CD14-positive monocyte (primary cell): ENCODE measurements around the gene FAM47E. TPM values are rescaled to one million over a fixed set of nuclear protein-coding genes. Genes with fewer than 3 reads are reported as not detected.
A peak's percentile ranks its signal among the peaks of the same experiment; 100 is the strongest.

ENCODE experiments used
- DNase-seq, 3 donors: peaks; one replicate each; pipeline ENCODE4 v3.0.0-alpha.2; 2011 to 2022
- H2AFZ ChIP-seq: 2 replicates; pipeline ENCODE4 v1.6.0; 2012; ENCODE audit warnings: mild to moderate bottlenecking, low read depth, low read length, inconsistent platforms; ENCODE audit not compliant: insufficient read depth, poor library complexity, severe bottlenecking
- H3K27ac ChIP-seq, 2 donors: 1 replicate in 1 of 2; 2 replicates in 1 of 2; pipeline ENCODE4 v1.5.1; 2012 to 2013; ENCODE audit warnings: low read length in 2 of 2, control low read depth in 1 of 2, inconsistent platforms in 1 of 2, low read depth in 1 of 2, mild to moderate bottlenecking in 1 of 2
- H3K27me3 ChIP-seq, 2 donors: one replicate each; pipeline versions ENCODE4 v1.6.0 to v1.6.1; 2011 to 2013; ENCODE audit warnings: low read length in 2 of 2; ENCODE audit not compliant: control insufficient read depth in 2 of 2, insufficient read depth in 2 of 2
- H3K36me3 ChIP-seq, 2 donors: replicated peaks in 1 of 2; 1 replicate in 1 of 2; 2 replicates in 1 of 2; pipeline versions ENCODE4 v1.5.1 to v1.6.1; 2012 to 2013; ENCODE audit warnings: low read length in 2 of 2, control low read depth in 1 of 2, inconsistent platforms in 1 of 2, mild to moderate bottlenecking in 1 of 2; ENCODE audit not compliant: insufficient read depth in 2 of 2, control insufficient read depth in 1 of 2
- H3K4me1 ChIP-seq, 2 donors: 1 replicate in 1 of 2; 2 replicates in 1 of 2; pipeline versions ENCODE4 v1.5.1 to v1.6.1; 2012 to 2013; ENCODE audit warnings: low read length in 2 of 2, control low read depth in 1 of 2, inconsistent platforms in 1 of 2, mild to moderate bottlenecking in 1 of 2, moderate library complexity in 1 of 2; ENCODE audit not compliant: insufficient read depth in 2 of 2, control insufficient read depth in 1 of 2
- H3K4me2 ChIP-seq: replicated peaks from 2 replicates; pipeline ENCODE3; 2012; ENCODE audit warnings: low read length, moderate library complexity, mild to moderate bottlenecking; ENCODE audit not compliant: poor library complexity, severe bottlenecking; ENCODE audit errors: extremely low read depth
- H3K4me3 ChIP-seq, 3 experiments: fragments of 200-600 bp in 1 of 3; sonication (generic) in 1 of 3; replicated peaks in 1 of 3; 1 replicate in 2 of 3; 2 replicates in 1 of 3; pipeline ENCODE4 v1.5.1; 2011 to 2013; ENCODE audit warnings: low read length in 3 of 3, mild to moderate bottlenecking in 3 of 3, control low read depth in 2 of 3, low read depth in 2 of 3, inconsistent platforms in 1 of 3, moderate library complexity in 1 of 3
- H3K79me2 ChIP-seq: 2 replicates; pipeline ENCODE4 v1.6.0; 2012; ENCODE audit warnings: mild to moderate bottlenecking, control low read depth, inconsistent platforms, low read length, moderate library complexity; ENCODE audit not compliant: insufficient read depth
- H3K9ac ChIP-seq: 2 replicates; pipeline ENCODE4 v1.6.0; 2017; ENCODE audit warnings: low read length, mild to moderate bottlenecking; ENCODE audit not compliant: insufficient read depth, poor library complexity, severe bottlenecking
- H3K9me3 ChIP-seq, 2 donors: replicated peaks in 1 of 2; 1 replicate in 1 of 2; 2 replicates in 1 of 2; pipeline versions ENCODE4 v1.5.1 to v1.6.1; 2012 to 2013; ENCODE audit warnings: low read length in 2 of 2, control low read depth in 1 of 2; ENCODE audit not compliant: control insufficient read depth in 1 of 2, insufficient read depth in 1 of 2
- H4K20me1 ChIP-seq: 2 replicates; pipeline ENCODE4 v1.6.0; 2012; ENCODE audit warnings: mild to moderate bottlenecking, low read length, control low read depth, moderate library complexity; ENCODE audit not compliant: insufficient read depth
- H3K27ac Mint-ChIP-seq, 7 donors: one replicate each; pipeline ENCODE4 v1.8.0; 2020; ENCODE audit warnings: mild to moderate bottlenecking in 7 of 7, mixed read lengths in 7 of 7, moderate library complexity in 6 of 7, inconsistent platforms in 2 of 7
- H3K27me3 Mint-ChIP-seq, 3 donors: one replicate each; pipeline ENCODE4 v1.8.0; 2021 to 2022; ENCODE audit warnings: low read depth in 3 of 3, mild to moderate bottlenecking in 3 of 3, mixed read lengths in 3 of 3, moderate library complexity in 3 of 3, inconsistent platforms in 1 of 3
- H3K36me3 Mint-ChIP-seq, 2 donors: one replicate each; pipeline ENCODE4 v1.8.0; 2020; ENCODE audit warnings: mixed read lengths in 2 of 2, inconsistent platforms in 1 of 2, mild to moderate bottlenecking in 1 of 2
- H3K4me1 Mint-ChIP-seq: one replicate; pipeline ENCODE4 v1.8.0; 2020; ENCODE audit warnings: mild to moderate bottlenecking, mixed read lengths
- H3K4me3 Mint-ChIP-seq, 2 donors: one replicate each; pipeline ENCODE4 v1.8.0; 2020; ENCODE audit warnings: mild to moderate bottlenecking in 2 of 2, mixed read lengths in 2 of 2, moderate library complexity in 1 of 2
- H3K9me3 Mint-ChIP-seq, 7 donors: one replicate each; pipeline ENCODE4 v1.8.0; 2020 to 2022; ENCODE audit warnings: mixed read lengths in 7 of 7, mild to moderate bottlenecking in 6 of 7, moderate library complexity in 6 of 7, inconsistent platforms in 2 of 7
- WGBS: methylation state at CpG from one replicate; pipeline ENCODE4 v1.1.5; 2013; ENCODE audit warnings: missing lambda C conversion rate; ENCODE audit not compliant: insufficient coverage; 5-methylcytosine and 5-hydroxymethylcytosine counted together
- intact Hi-C, 2 donors: fragments of 100-400 bp; cut with micrococcal nuclease; formaldehyde crosslinking; loops; one replicate each; pipeline versions ENCODE4 v1.15.0 to v1.15.1; 2023
- polyA plus RNA-seq, 3 donors: library from polyadenylated mRNA; depleted of rRNA in 1 of 3; unstranded in 2 of 3; stranded (reverse) in 1 of 3; fragments of 300-500 nt in 2 of 3; fragments of >200 nt in 1 of 3; fragmentation: Illumina TruSeq in 2 of 3; gene quantifications; 1 replicate in 2 of 3; 2 replicates in 1 of 3; pipeline ENCODE4 v1.2.3, GENCODE V29; 2012 to 2021
- TF ChIP-seq, protein P1 (sequence below): fragments of 200-600 bp; IDR thresholded peaks from one replicate; pipeline ENCODE4 v1.8.0; 2022; ENCODE audit warnings: antibody characterized with exemption, mild to moderate bottlenecking

The FAM47E gene
- polyA plus RNA-seq, 3 donors = 0.31 TPM; not detected in 2

GRCh38 chr4:76212851-76213414 lies 38.6 kb upstream of the FAM47E start:
- Histone ChIP-seq H3K27me3 (no peaks in the 10 kb centered on the region), H3K79me2 (peaks cover 60% of the 10 kb centered on the region), H3K27ac (peak overlapping the region; percentile 89 to 98), H4K20me1 (peaks cover 38% of the 10 kb centered on the region), H3K4me1 (peaks cover 81 to 86% of the 10 kb centered on the region in 2 donors), H3K4me3 (peak overlapping the region; percentile 92 to 93 (median 92)), H3K36me3 (no peaks in the 10 kb centered on the region), H2AFZ (peak overlapping the region; percentile 90), H3K9me3 (no peaks in the 10 kb centered on the region), H3K9ac (peak overlapping the region; percentile 95), H3K4me2 (peak overlapping the region; percentile 86)
- Mint-ChIP-seq H3K27me3 (peaks cover 0 to 4% (median 0%) of the 10 kb centered on the region in 3 donors), H3K9me3 (peaks cover 0 to 2% (median 0%) of the 10 kb centered on the region in 7 donors), H3K36me3 (peaks cover 3 to 4% of the 10 kb centered on the region in 2 donors), H3K4me1 (peaks cover 89% of the 10 kb centered on the region), H3K4me3 (peak overlapping the region; percentile 93 to 96), H3K27ac (peak overlapping the region; percentile 88 to 98 (median 96))
- WGBS = 0% methylated on average over 2 of the region's 14 CpGs
- peak in 1 of 3 donors; percentile 20 for DNase-seq
- intact Hi-C loops = loop anchor here (2.0 to 10.0 kb wide), 4 partner anchors 14 to 942 kb away; partner anchors contain the start of genes CCNG2 (in 1 of the 2), PPEF2 (in 1 of the 2) and STBD1 (in 1 of the 2)
- TF ChIP-seq, protein P1, sequence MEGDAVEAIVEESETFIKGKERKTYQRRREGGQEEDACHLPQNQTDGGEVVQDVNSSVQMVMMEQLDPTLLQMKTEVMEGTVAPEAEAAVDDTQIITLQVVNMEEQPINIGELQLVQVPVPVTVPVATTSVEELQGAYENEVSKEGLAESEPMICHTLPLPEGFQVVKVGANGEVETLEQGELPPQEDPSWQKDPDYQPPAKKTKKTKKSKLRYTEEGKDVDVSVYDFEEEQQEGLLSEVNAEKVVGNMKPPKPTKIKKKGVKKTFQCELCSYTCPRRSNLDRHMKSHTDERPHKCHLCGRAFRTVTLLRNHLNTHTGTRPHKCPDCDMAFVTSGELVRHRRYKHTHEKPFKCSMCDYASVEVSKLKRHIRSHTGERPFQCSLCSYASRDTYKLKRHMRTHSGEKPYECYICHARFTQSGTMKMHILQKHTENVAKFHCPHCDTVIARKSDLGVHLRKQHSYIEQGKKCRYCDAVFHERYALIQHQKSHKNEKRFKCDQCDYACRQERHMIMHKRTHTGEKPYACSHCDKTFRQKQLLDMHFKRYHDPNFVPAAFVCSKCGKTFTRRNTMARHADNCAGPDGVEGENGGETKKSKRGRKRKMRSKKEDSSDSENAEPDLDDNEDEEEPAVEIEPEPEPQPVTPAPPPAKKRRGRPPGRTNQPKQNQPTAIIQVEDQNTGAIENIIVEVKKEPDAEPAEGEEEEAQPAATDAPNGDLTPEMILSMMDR = no peak

GRCh38 chr4:76213415-76214176 lies 37.9 kb upstream of the FAM47E start, which contains the start of gene SCARB2:
SCARB2 (minus strand) TSS chr4:76213824; CDS start chr4:76213543, 281 bp downstream.
- intact Hi-C loops = loop anchor here (2.0 to 10.0 kb wide), 4 partner anchors 15 to 941 kb away; partner anchors contain the start of genes CCNG2 (in 1 of the 2), PPEF2 (in 1 of the 2) and STBD1 (in 1 of the 2)
- H3K4me1 ChIP-seq = peaks cover 81 to 86% of the 10 kb centered on the region in 2 donors
- H3K9me3 ChIP-seq = no peaks in the 10 kb centered on the region
- Mint-ChIP-seq H3K27me3 (peaks cover 0 to 3% (median 0%) of the 10 kb centered on the region in 3 donors), H3K27ac (peak within 1 kb of the TSS; percentile 91 to 99 (median 97)), H3K4me3 (peak within 1 kb of the TSS; percentile 93 to 96), H3K4me1 (peaks cover 89% of the 10 kb centered on the region), H3K36me3 (peaks cover 3 to 4% of the 10 kb centered on the region in 2 donors), H3K9me3 (peaks cover 0 to 2% (median 0%) of the 10 kb centered on the region in 7 donors)
- H3K79me2 ChIP-seq = peaks cover 55% of the 10 kb centered on the region
- H3K27ac ChIP-seq = peak within 1 kb of the TSS; percentile 91 to 98
- H2AFZ ChIP-seq = peak within 1 kb of the TSS; percentile 90
- H4K20me1 ChIP-seq = peaks cover 32% of the 10 kb centered on the region
- TF ChIP-seq, protein P1 = no peak
- H3K36me3 ChIP-seq = no peaks in the 10 kb centered on the region
- under 1% methylated on average over 94 of the region's 94 CpGs for WGBS
- H3K9ac ChIP-seq = peak within 1 kb of the TSS; percentile 95
- peak within 1 kb of the TSS; percentile 86 for H3K4me2 ChIP-seq
- peak within 1 kb of the TSS; percentile 92 to 93 (median 92) for H3K4me3 ChIP-seq
- DNase-seq = peak; percentile 79 to 89 (median 82)
- H3K27me3 ChIP-seq = no peaks in the 10 kb centered on the region
